ENCODE results near the gene FAM204A. TPM values are rescaled to one million over a fixed set of nuclear protein-coding genes. Genes with fewer than 3 reads are reported as not detected.

FAM204A gene
- total and polyA plus RNA-seq, 2 donors: 63.2 to 68.7 TPM

DNA sequence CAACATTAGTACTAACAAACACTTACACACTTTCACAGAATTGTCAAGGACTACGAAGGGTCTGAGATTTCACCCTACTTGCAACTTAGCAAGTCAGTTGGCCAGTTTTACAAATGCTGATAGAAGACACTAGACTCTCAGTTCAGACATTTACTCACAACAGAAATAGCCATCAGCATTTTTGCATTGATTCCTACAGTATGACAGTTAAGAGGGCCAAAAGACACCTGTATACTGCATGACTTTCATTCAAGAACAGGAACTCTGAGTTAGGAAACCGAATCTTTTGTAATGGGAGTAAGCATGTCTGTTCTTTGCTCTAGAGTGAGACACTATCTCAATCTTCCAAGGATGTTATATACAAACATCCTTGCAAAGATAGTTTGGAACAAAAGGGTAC lies 40.9 kb downstream of the FAM204A start:
- H3K9me3 ChIP-seq (ENCODE audit: control insufficient read depth in 2 of 2, insufficient read depth in 1 of 2, low read length in 1 of 2): no peaks in the 10 kb centered on the region
- no peak overlapping the region for H3K4me3 ChIP-seq (ENCODE audit: low read length in 2 of 2)
- H3K4me1 ChIP-seq (ENCODE audit: control insufficient read depth in 2 of 2, insufficient read depth in 2 of 2, low read length in 2 of 2): no peaks in the 10 kb centered on the region
- WGBS: 98% methylated on average over 2 of the region's 2 CpGs
- no peaks in the 10 kb centered on the region for H3K27me3 ChIP-seq (ENCODE audit: control insufficient read depth in 2 of 2, insufficient read depth in 1 of 2, low read length in 1 of 2)
- no peak for DNase-seq (ENCODE audit: low read depth in 6 of 9, low spot score in 9 of 9)
- H3K36me3 ChIP-seq (ENCODE audit: control insufficient read depth in 2 of 2, insufficient read depth in 2 of 2, low read length in 1 of 2): peaks cover 6 to 10% of the 10 kb centered on the region in 2 donors
- no peak overlapping the region for H3K27ac ChIP-seq (ENCODE audit: low read depth in 1 of 2, low read length in 1 of 2)

DNA sequence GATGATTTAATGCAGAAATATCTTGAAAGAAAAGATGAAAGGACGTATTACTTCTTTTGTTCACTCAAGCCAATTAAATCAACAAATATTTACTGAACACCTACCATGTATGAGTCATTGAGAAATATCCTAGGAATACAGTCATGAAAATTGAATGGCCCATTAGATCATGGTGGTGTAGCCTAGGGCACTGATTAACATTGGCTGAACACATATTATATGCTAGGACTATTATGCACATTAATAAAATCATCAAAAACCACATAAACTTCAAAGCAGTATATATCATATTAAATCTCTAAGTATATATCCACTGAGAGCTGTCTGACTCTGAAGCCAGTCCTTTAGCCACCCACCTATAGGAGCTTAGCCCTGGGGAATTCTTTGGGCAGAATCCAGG lies 41.8 kb downstream of the FAM204A start:
- H3K36me3 ChIP-seq (ENCODE audit: control insufficient read depth in 2 of 2, insufficient read depth in 2 of 2, low read length in 1 of 2): peaks cover 6 to 7% of the 10 kb centered on the region in 2 donors

DNA sequence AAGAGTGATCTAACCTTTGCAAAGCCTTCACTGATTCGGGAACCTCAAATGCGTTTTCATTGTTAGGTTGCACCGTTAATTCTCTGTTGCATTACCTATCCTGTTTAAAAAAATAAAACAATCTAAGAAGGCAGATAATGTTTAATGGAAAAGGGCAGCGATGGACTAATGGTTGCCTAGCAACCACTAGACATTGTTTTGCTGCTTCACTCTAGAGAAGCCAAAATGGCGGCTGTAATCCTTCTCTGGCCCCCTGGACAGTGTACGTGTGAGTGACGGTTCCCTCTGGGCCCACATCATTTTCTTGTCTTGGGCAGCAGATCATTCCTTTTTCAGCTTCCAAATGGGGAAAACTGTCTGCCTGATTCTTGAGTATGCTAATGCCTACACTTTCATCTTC lies 43.3 kb downstream of the FAM204A start:
- Histone ChIP-seq H3K36me3 (ENCODE audit: control insufficient read depth in 2 of 2, insufficient read depth in 2 of 2, low read length in 1 of 2) (no peaks in the 10 kb centered on the region), H3K4me1 (ENCODE audit: control insufficient read depth in 2 of 2, insufficient read depth in 2 of 2, low read length in 2 of 2) (no peaks in the 10 kb centered on the region), H3K27ac (ENCODE audit: low read depth in 1 of 2, low read length in 1 of 2) (no peak overlapping the region), H3K9me3 (ENCODE audit: control insufficient read depth in 2 of 2, insufficient read depth in 1 of 2, low read length in 1 of 2) (no peaks in the 10 kb centered on the region), H3K27me3 (ENCODE audit: control insufficient read depth in 2 of 2, insufficient read depth in 1 of 2, low read length in 1 of 2) (peaks cover 0 to 3% of the 10 kb centered on the region in 2 donors), H3K4me3 (ENCODE audit: low read length in 2 of 2) (no peak overlapping the region)
- no peak for DNase-seq (ENCODE audit: low read depth in 6 of 9, low spot score in 9 of 9)
- WGBS: 98% methylated on average over 7 of the region's 7 CpGs

More for the DNA sequence above, 41.8 kb downstream of the FAM204A start:
- H3K27me3 ChIP-seq (ENCODE audit: control insufficient read depth in 2 of 2, insufficient read depth in 1 of 2, low read length in 1 of 2): no peaks in the 10 kb centered on the region
- H3K4me1 ChIP-seq (ENCODE audit: control insufficient read depth in 2 of 2, insufficient read depth in 2 of 2, low read length in 2 of 2): no peaks in the 10 kb centered on the region
- DNase-seq (ENCODE audit: low read depth in 6 of 9, low spot score in 9 of 9): no peak
- no peak overlapping the region for H3K4me3 ChIP-seq (ENCODE audit: low read length in 2 of 2)
- 100% methylated on average over 1 of the region's 1 CpG for WGBS
- H3K27ac ChIP-seq (ENCODE audit: low read depth in 1 of 2, low read length in 1 of 2): no peak overlapping the region
- no peaks in the 10 kb centered on the region for H3K9me3 ChIP-seq (ENCODE audit: control insufficient read depth in 2 of 2, insufficient read depth in 1 of 2, low read length in 1 of 2)

DNA sequence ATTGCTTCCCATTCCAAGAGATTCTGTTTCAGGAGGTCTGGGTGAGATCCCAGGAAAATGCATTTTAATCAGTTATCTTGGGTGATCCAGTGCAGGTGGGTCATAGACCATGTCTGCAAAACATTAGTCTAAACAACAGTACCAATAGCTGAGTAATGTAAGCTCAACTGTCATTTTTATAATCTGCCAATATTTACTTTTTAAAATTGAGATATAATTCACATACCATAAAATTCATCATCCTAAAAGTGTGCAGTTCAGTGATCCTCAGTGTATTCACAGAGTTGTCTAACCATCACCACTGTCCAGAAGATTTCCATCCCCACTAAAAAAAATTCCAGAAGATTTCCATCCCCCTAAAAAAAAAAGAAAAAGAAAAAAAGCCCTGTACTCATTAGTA lies 51.0 kb downstream of the FAM204A start:
- Histone ChIP-seq H3K4me1 (ENCODE audit: control insufficient read depth in 2 of 2, insufficient read depth in 2 of 2, low read length in 2 of 2) (no peaks in the 10 kb centered on the region), H3K36me3 (ENCODE audit: control insufficient read depth in 2 of 2, insufficient read depth in 2 of 2, low read length in 1 of 2) (no peaks in the 10 kb centered on the region), H3K4me3 (ENCODE audit: low read length in 2 of 2) (no peak overlapping the region), H3K27ac (ENCODE audit: low read depth in 1 of 2, low read length in 1 of 2) (no peak overlapping the region), H3K27me3 (ENCODE audit: control insufficient read depth in 2 of 2, insufficient read depth in 1 of 2, low read length in 1 of 2) (peaks cover 0 to 10% of the 10 kb centered on the region in 2 donors), H3K9me3 (ENCODE audit: control insufficient read depth in 2 of 2, insufficient read depth in 1 of 2, low read length in 1 of 2) (no peaks in the 10 kb centered on the region)
- no peak for DNase-seq (ENCODE audit: low read depth in 6 of 9, low spot score in 9 of 9)

DNA sequence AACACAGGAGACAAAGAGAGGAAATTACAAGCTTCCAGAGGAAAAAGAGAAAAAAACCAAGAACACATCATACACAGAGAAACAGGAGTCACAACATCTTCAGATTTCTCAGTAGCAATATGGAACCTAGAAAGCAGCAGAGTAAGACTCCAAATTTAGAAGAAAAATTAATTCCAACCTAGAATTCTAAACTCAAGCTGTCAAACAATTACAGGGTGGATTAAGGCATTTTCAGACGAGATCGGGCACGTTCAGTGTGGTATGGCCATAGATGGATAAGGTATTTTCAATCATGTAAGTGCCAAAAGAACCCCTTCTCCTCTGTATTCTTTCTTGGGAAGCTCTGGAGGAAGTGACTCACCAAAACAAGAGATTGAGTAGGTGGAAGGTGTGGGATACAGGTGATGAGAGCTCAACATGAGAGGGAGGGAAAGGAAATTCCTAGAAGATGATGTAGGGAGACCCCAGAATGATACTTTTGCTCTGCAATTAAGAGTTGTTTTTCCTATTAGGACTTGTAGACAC lies 51.6 kb downstream of the FAM204A start:
- Histone ChIP-seq H3K27me3 (ENCODE audit: control insufficient read depth in 2 of 2, insufficient read depth in 1 of 2, low read length in 1 of 2) (peaks cover 0 to 16% of the 10 kb centered on the region in 2 donors), H3K9me3 (ENCODE audit: control insufficient read depth in 2 of 2, insufficient read depth in 1 of 2, low read length in 1 of 2) (no peaks in the 10 kb centered on the region), H3K36me3 (ENCODE audit: control insufficient read depth in 2 of 2, insufficient read depth in 2 of 2, low read length in 1 of 2) (no peaks in the 10 kb centered on the region), H3K4me3 (ENCODE audit: low read length in 2 of 2) (no peak overlapping the region), H3K4me1 (ENCODE audit: control insufficient read depth in 2 of 2, insufficient read depth in 2 of 2, low read length in 2 of 2) (no peaks in the 10 kb centered on the region), H3K27ac (ENCODE audit: low read depth in 1 of 2, low read length in 1 of 2) (no peak overlapping the region)
- 93% methylated on average over 3 of the region's 3 CpGs for WGBS
- no peak for DNase-seq (ENCODE audit: low read depth in 6 of 9, low spot score in 9 of 9)

DNA sequence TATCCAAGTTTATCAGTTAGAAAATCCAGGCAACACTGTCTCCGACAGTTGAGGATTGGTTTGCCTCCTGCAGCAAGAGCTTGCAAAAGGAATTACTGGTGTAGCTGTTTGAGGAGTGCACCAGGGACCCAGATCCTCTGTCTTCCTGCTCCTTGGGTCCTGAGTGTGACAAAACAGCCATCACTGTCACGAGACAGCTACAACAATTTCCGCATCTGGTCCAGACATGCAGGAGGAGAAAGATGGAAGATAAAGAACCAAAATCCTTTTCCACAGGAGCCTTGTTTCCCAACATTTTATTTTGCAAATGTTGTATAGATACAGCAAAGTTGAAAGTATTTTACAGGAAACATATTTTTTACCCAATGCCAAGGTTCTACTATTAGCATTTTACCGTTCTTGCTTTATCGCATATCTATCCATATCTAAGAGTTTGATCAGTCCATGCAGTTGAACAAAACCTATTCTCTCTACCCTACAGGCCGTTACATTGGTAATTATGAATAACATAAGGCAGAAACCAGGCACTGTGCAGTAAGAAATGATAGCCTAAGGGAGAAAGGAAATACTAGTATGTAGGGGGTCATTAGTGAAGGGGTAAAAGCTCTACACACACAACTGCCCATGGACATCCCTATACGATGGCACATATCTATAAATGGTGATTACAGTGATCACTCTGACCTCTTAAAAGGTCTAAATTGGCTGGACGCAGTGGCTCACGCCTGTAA lies 54.9 kb downstream of the FAM204A start:
- WGBS: 92% methylated on average over 9 of the region's 9 CpGs
- Histone ChIP-seq H3K4me1 (ENCODE audit: control insufficient read depth in 2 of 2, insufficient read depth in 2 of 2, low read length in 2 of 2) (no peaks in the 10 kb centered on the region), H3K36me3 (ENCODE audit: control insufficient read depth in 2 of 2, insufficient read depth in 2 of 2, low read length in 1 of 2) (no peaks in the 10 kb centered on the region), H3K4me3 (ENCODE audit: low read length in 2 of 2) (no peak overlapping the region), H3K27me3 (ENCODE audit: control insufficient read depth in 2 of 2, insufficient read depth in 1 of 2, low read length in 1 of 2) (peaks cover 0 to 17% of the 10 kb centered on the region in 2 donors), H3K27ac (ENCODE audit: low read depth in 1 of 2, low read length in 1 of 2) (no peak overlapping the region), H3K9me3 (ENCODE audit: control insufficient read depth in 2 of 2, insufficient read depth in 1 of 2, low read length in 1 of 2) (no peaks in the 10 kb centered on the region)
- DNase-seq (ENCODE audit: low read depth in 6 of 9, low spot score in 9 of 9): no peak

DNA sequence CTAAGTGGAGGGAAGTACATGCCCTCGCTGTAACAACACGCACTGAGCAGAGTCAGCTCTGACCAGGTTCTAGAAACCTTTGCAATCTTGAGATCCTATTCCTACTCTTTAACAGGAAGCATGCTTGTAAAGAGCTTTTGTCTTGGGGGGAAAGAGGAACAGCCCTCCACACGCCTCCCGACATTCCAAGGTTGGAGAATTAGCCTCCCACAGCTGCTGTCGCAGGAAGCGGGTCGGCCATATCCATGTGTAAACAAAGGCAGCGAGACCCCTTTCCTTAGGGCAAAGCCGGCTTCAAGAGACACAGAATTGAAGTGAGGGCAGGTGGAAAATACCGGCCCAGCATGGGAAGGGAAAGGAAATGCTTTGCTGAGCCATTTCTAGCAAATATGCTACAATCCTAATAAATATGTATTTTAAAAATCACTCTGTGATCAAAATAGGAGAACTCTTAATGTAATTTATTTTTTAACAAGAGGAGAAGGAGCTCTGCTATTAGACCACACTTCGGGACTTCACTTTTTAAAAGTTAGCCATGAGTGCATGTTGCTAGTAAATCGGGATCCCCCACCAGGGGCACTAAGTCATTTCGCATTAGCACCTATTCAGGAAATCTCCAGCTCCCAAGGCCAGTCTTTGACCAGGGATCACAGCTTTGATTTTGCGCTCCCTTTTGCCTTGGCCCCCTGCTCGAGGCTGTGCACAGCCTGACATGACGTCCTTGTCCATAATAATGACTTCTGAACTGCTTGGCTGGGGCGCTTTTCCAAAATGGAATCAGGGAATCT lies 55.9 kb downstream of the FAM204A start:
- H3K27ac ChIP-seq (ENCODE audit: low read depth in 1 of 2, low read length in 1 of 2): no peak overlapping the region
- no peak overlapping the region for H3K4me3 ChIP-seq (ENCODE audit: low read length in 2 of 2)
- H3K36me3 ChIP-seq (ENCODE audit: control insufficient read depth in 2 of 2, insufficient read depth in 2 of 2, low read length in 1 of 2): no peaks in the 10 kb centered on the region
- H3K4me1 ChIP-seq (ENCODE audit: control insufficient read depth in 2 of 2, insufficient read depth in 2 of 2, low read length in 2 of 2): no peaks in the 10 kb centered on the region
- peaks cover 0 to 17% of the 10 kb centered on the region in 2 donors for H3K27me3 ChIP-seq (ENCODE audit: control insufficient read depth in 2 of 2, insufficient read depth in 1 of 2, low read length in 1 of 2)
- WGBS: 56% methylated on average over 17 of the region's 17 CpGs
- DNase-seq (ENCODE audit: low read depth in 6 of 9, low spot score in 9 of 9): no peak
- H3K9me3 ChIP-seq (ENCODE audit: control insufficient read depth in 2 of 2, insufficient read depth in 1 of 2, low read length in 1 of 2): no peaks in the 10 kb centered on the region

DNA sequence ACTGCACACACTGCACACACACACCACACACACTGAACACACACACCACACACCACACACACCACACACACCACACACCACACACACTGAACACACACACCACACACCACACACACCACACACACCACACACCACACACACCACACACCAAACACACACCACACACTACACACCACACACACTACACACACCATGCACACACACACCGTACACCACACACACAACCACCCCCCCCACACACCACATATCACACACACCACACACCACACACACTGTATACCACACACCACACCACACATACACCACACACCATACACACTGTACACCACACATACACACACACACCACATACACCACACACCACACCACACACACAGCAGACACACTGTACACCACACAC lies 59.5 kb downstream of the FAM204A start:
- no peak for DNase-seq (ENCODE audit: low read depth in 6 of 9, low spot score in 9 of 9)
- Histone ChIP-seq H3K36me3 (ENCODE audit: control insufficient read depth in 2 of 2, insufficient read depth in 2 of 2, low read length in 1 of 2) (no peaks in the 10 kb centered on the region), H3K4me3 (ENCODE audit: low read length in 2 of 2) (no peak overlapping the region), H3K27ac (ENCODE audit: low read depth in 1 of 2, low read length in 1 of 2) (no peak overlapping the region), H3K27me3 (ENCODE audit: control insufficient read depth in 2 of 2, insufficient read depth in 1 of 2, low read length in 1 of 2) (peaks cover 0 to 17% of the 10 kb centered on the region in 2 donors), H3K9me3 (ENCODE audit: control insufficient read depth in 2 of 2, insufficient read depth in 1 of 2, low read length in 1 of 2) (peaks cover 0 to 5% of the 10 kb centered on the region in 2 donors), H3K4me1 (ENCODE audit: control insufficient read depth in 2 of 2, insufficient read depth in 2 of 2, low read length in 2 of 2) (no peaks in the 10 kb centered on the region)
- WGBS: 100% methylated on average over 1 of the region's 1 CpG

DNA sequence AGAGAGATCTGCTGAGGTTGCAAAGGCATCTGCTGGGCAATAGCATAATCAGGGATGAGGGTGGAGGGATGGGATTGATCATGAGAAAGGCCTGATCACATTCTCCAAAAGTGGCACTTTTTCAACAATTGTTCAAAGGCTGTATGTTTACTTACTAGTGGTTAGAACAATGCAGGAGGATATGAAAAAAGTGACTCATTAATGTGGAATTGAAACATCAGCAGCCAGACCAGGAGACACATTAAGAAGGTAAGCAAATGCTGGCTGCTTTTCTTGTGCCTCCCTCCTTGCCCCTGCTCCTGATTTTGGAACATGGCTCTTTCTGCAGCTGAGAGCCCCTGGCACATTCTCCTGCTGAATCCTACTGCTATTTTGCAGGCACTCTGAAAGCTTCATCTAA lies 63.5 kb downstream of the FAM204A start:
- H3K27me3 ChIP-seq (ENCODE audit: control insufficient read depth in 2 of 2, insufficient read depth in 1 of 2, low read length in 1 of 2): no peaks in the 10 kb centered on the region
- DNase-seq (ENCODE audit: low read depth in 6 of 9, low spot score in 9 of 9): no peak
- H3K9me3 ChIP-seq (ENCODE audit: control insufficient read depth in 2 of 2, insufficient read depth in 1 of 2, low read length in 1 of 2): peaks cover 0 to 5% of the 10 kb centered on the region in 2 donors
- no peak overlapping the region for H3K4me3 ChIP-seq (ENCODE audit: low read length in 2 of 2)
- no peaks in the 10 kb centered on the region for H3K4me1 ChIP-seq (ENCODE audit: control insufficient read depth in 2 of 2, insufficient read depth in 2 of 2, low read length in 2 of 2)
- H3K36me3 ChIP-seq (ENCODE audit: control insufficient read depth in 2 of 2, insufficient read depth in 2 of 2, low read length in 1 of 2): no peaks in the 10 kb centered on the region
- no peak overlapping the region for H3K27ac ChIP-seq (ENCODE audit: low read depth in 1 of 2, low read length in 1 of 2)
